Neural cell (in vitro differentiated cells): ENCODE results near the gene ITPRID2. TPM values are rescaled to one million over a fixed set of nuclear protein-coding genes. Genes with fewer than 3 reads are reported as not detected.

Experiments used
- H2AFZ ChIP-seq: fragments of 200-600, 300-800 bp; sonication (generic), shearing (Covaris generic); 2 replicates; pipeline ENCODE4 v1.6.0; 2014; ENCODE audit warnings: low read depth, mild to moderate bottlenecking, antibody characterized with exemption, low read length, moderate library complexity
- H3F3A ChIP-seq: fragments of 200-600 bp; shearing (Covaris generic); 2 replicates; pipeline ENCODE4 v1.6.1; 2016; ENCODE audit warnings: mild to moderate bottlenecking, moderate library complexity, mixed read lengths, antibody characterized with exemption, low read length; ENCODE audit not compliant: insufficient read depth, poor library complexity, severe bottlenecking
- H3K27ac ChIP-seq: fragments of 200-600, 300-800 bp; sonication (generic), shearing (Covaris generic); 2 replicates; pipeline ENCODE4 v1.5.1; 2014; ENCODE audit warnings: mild to moderate bottlenecking, low read length, moderate library complexity
- H3K27me3 ChIP-seq: fragments of 300-800, 200-600 bp; sonication (generic), shearing (Covaris generic); 2 replicates; pipeline ENCODE4 v1.6.0; 2014; ENCODE audit warnings: mild to moderate bottlenecking, low read depth, low read length, moderate library complexity; ENCODE audit not compliant: insufficient read depth
- H3K36me3 ChIP-seq: fragments of 300-800, 200-600 bp; sonication (generic), shearing (Covaris generic); 2 replicates; pipeline ENCODE4 v1.5.1; 2014; ENCODE audit warnings: mild to moderate bottlenecking, antibody characterized with exemption, low read length, moderate library complexity; ENCODE audit not compliant: insufficient read depth
- H3K4me2 ChIP-seq: fragments of 300-800, 200-600 bp; sonication (generic), shearing (Covaris generic); 2 replicates; pipeline ENCODE4 v1.6.0; 2014; ENCODE audit warnings: mild to moderate bottlenecking, low read length
- H3K4me3 ChIP-seq: fragments of 300-800, 200-600 bp; sonication (generic), shearing (Covaris generic); 2 replicates; pipeline ENCODE4 v1.5.1; 2014; ENCODE audit warnings: mild to moderate bottlenecking, low read length, moderate library complexity
- H3K79me2 ChIP-seq: fragments of 200-600 bp; shearing (Covaris generic); replicated peaks from 2 replicates; pipeline ENCODE4 v1.6.0; 2014; ENCODE audit warnings: mild to moderate bottlenecking, low read length, moderate library complexity; ENCODE audit not compliant: insufficient read depth
- H3K9ac ChIP-seq: fragments of 300-800, 200-600 bp; sonication (generic), shearing (Covaris generic); 2 replicates; pipeline ENCODE4 v1.6.1; 2016; ENCODE audit warnings: mild to moderate bottlenecking, low read length, mixed read lengths
- H3K9me2 ChIP-seq: fragments of 200-600 bp; shearing (Covaris generic); 2 replicates; pipeline ENCODE4 v1.6.1; 2016; ENCODE audit warnings: mild to moderate bottlenecking, low read length, mixed read lengths; ENCODE audit not compliant: insufficient read depth
- H3K9me3 ChIP-seq: fragments of 200-600, 300-800 bp; sonication (generic), shearing (Covaris generic); 2 replicates; pipeline ENCODE4 v1.6.1; 2016; ENCODE audit warnings: mild to moderate bottlenecking, mixed run types, low read length, moderate library complexity, mixed read lengths
- H4K20me1 ChIP-seq: fragments of 200-600 bp; shearing (Covaris generic); 2 replicates; pipeline ENCODE4 v1.6.1; 2016; ENCODE audit warnings: mild to moderate bottlenecking, mixed run types; ENCODE audit not compliant: insufficient read depth
- EP300 ChIP-seq: fragments of 450-650 bp; conservative IDR thresholded peaks from 2 replicates; pipeline ENCODE4 v1.6.1; 2014; ENCODE audit warnings: antibody characterized with exemption, mild to moderate bottlenecking, moderate library complexity; ENCODE audit not compliant: poor library complexity, severe bottlenecking
- EZH2 ChIP-seq: fragments of 200-600, 300-800 bp; shearing (Covaris generic), sonication (generic); IDR thresholded peaks from 2 replicates; pipeline ENCODE4 v1.6.1; 2014; ENCODE audit warnings: antibody characterized with exemption, low read length, borderline replicate concordance, mild to moderate bottlenecking; ENCODE audit not compliant: insufficient read depth, poor library complexity, severe bottlenecking
- MXI1 ChIP-seq: fragments of 450-650 bp; conservative IDR thresholded peaks from 2 replicates; pipeline ENCODE4 v1.6.1; 2014; ENCODE audit warnings: antibody characterized with exemption, mild to moderate bottlenecking; ENCODE audit not compliant: poor library complexity, severe bottlenecking
- POLR2AphosphoS5 ChIP-seq: IDR thresholded peaks from 2 replicates; pipeline ENCODE4 v1.6.1; 2012
- RAD21 ChIP-seq: fragments of 450-650 bp; conservative IDR thresholded peaks from 2 replicates; pipeline ENCODE4 v1.6.1; 2014; ENCODE audit warnings: antibody characterized with exemption, mild to moderate bottlenecking, moderate library complexity
- SMC3 ChIP-seq: fragments of 450-650 bp; conservative IDR thresholded peaks from 2 replicates; pipeline ENCODE4 v1.6.1; 2014; ENCODE audit warnings: antibody characterized with exemption, mild to moderate bottlenecking, moderate library complexity; ENCODE audit not compliant: poor library complexity
- TAF1 ChIP-seq: IDR thresholded peaks from 2 replicates; pipeline ENCODE4 v1.6.1; 2012; ENCODE audit warnings: low read depth
- polyA plus RNA-seq: library from polyadenylated mRNA; depleted of rRNA; stranded (reverse); fragments of >200 nt; gene quantifications from 2 replicates; pipeline ENCODE4 v1.2.3, GENCODE V29; 2014
- TF ChIP-seq, protein P1 (sequence below): fragments of 450-650 bp; IDR thresholded peaks from 2 replicates; pipeline ENCODE4 v1.5.1; 2014; ENCODE audit warnings: antibody characterized with exemption, mild to moderate bottlenecking, moderate library complexity; ENCODE audit not compliant: poor library complexity, severe bottlenecking
- TF ChIP-seq, protein P2 (sequence below): IDR thresholded peaks from 2 replicates; pipeline ENCODE4 v1.6.1; 2012; ENCODE audit warnings: borderline replicate concordance

Gene ITPRID2
- polyA plus RNA-seq, 1 donor from 2014 or later, result 42.0 TPM

DNA sequence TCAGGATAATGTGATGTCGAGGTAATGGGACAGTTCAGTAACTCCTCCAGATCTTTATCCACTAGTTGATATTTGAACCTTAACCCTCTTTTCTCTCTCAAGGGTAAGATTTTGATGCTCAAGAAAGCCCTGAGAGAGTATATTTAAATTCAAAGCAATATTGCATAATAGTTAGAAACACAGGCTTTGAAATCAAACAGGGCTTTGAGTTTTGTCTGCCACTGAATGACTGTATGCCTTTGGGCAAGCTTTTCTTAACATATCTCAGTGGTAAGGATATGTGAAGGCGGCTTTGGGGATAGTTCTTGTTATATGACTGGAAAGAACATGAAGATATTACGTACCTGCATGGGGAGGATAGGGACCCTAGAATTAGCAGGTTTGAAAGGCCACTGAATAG lies 11.1 kb downstream of the ITPRID2 start:
- no peaks in the 10 kb centered on the region for H3F3A ChIP-seq
- TF ChIP-seq MXI1 (no peak), POLR2AphosphoS5 (no peak), SMC3 (no peak), RAD21 (no peak), TAF1 (no peak), EZH2 (no peak), EP300 (no peak)
- TF ChIP-seq, protein P1, sequence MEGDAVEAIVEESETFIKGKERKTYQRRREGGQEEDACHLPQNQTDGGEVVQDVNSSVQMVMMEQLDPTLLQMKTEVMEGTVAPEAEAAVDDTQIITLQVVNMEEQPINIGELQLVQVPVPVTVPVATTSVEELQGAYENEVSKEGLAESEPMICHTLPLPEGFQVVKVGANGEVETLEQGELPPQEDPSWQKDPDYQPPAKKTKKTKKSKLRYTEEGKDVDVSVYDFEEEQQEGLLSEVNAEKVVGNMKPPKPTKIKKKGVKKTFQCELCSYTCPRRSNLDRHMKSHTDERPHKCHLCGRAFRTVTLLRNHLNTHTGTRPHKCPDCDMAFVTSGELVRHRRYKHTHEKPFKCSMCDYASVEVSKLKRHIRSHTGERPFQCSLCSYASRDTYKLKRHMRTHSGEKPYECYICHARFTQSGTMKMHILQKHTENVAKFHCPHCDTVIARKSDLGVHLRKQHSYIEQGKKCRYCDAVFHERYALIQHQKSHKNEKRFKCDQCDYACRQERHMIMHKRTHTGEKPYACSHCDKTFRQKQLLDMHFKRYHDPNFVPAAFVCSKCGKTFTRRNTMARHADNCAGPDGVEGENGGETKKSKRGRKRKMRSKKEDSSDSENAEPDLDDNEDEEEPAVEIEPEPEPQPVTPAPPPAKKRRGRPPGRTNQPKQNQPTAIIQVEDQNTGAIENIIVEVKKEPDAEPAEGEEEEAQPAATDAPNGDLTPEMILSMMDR, result no peak
- TF ChIP-seq, protein P2, sequence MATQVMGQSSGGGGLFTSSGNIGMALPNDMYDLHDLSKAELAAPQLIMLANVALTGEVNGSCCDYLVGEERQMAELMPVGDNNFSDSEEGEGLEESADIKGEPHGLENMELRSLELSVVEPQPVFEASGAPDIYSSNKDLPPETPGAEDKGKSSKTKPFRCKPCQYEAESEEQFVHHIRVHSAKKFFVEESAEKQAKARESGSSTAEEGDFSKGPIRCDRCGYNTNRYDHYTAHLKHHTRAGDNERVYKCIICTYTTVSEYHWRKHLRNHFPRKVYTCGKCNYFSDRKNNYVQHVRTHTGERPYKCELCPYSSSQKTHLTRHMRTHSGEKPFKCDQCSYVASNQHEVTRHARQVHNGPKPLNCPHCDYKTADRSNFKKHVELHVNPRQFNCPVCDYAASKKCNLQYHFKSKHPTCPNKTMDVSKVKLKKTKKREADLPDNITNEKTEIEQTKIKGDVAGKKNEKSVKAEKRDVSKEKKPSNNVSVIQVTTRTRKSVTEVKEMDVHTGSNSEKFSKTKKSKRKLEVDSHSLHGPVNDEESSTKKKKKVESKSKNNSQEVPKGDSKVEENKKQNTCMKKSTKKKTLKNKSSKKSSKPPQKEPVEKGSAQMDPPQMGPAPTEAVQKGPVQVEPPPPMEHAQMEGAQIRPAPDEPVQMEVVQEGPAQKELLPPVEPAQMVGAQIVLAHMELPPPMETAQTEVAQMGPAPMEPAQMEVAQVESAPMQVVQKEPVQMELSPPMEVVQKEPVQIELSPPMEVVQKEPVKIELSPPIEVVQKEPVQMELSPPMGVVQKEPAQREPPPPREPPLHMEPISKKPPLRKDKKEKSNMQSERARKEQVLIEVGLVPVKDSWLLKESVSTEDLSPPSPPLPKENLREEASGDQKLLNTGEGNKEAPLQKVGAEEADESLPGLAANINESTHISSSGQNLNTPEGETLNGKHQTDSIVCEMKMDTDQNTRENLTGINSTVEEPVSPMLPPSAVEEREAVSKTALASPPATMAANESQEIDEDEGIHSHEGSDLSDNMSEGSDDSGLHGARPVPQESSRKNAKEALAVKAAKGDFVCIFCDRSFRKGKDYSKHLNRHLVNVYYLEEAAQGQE, result no peak
- no peak overlapping the region for H3K4me3 ChIP-seq
- no peaks in the 10 kb centered on the region for H3K36me3 ChIP-seq
- no peaks in the 10 kb centered on the region for H4K20me1 ChIP-seq
- no peak overlapping the region for H3K4me2 ChIP-seq
- H3K27ac ChIP-seq, result no peak overlapping the region
- H3K9ac ChIP-seq, result no peak overlapping the region
- no peaks in the 10 kb centered on the region for H3K79me2 ChIP-seq
- no peaks in the 10 kb centered on the region for H3K27me3 ChIP-seq
- H3K9me2 ChIP-seq, result no peaks in the 10 kb centered on the region
- H2AFZ ChIP-seq, result no peak overlapping the region
- no peaks in the 10 kb centered on the region for H3K9me3 ChIP-seq

GRCh38 chr2:181904022-181904632 lies 12.6 kb downstream of the ITPRID2 start:
- no peak overlapping the region for H3K4me2 ChIP-seq
- no peak overlapping the region for H3K9ac ChIP-seq
- H3K79me2 ChIP-seq, result no peaks in the 10 kb centered on the region
- H3K27me3 ChIP-seq, result no peaks in the 10 kb centered on the region
- no peaks in the 10 kb centered on the region for H3K9me2 ChIP-seq
- H3K36me3 ChIP-seq, result no peaks in the 10 kb centered on the region
- H3K9me3 ChIP-seq, result no peaks in the 10 kb centered on the region
- H3F3A ChIP-seq, result no peaks in the 10 kb centered on the region
- TF ChIP-seq EP300 (no peak), MXI1 (no peak), TAF1 (no peak), SMC3 (peak; percentile 73), RAD21 (peak; percentile 61)
- TF ChIP-seq, protein P2, result no peak
- TF ChIP-seq, protein P1, result peak; percentile 63
- H2AFZ ChIP-seq, result no peak overlapping the region
- H3K27ac ChIP-seq, result no peak overlapping the region
- H4K20me1 ChIP-seq, result no peaks in the 10 kb centered on the region
- H3K4me3 ChIP-seq, result no peak overlapping the region
